HG02623 (cell line): ENCODE data around the gene FBH1.
"Not testable (repeated sequence)": the region's sequence is repeated elsewhere in the genome, so short reads cannot be mapped to it uniquely, and the experiment has no call there.

Source experiments
- ATAC-seq: cut with Tn5 transposase; IDR thresholded peaks from one replicate; pipeline ENCODE4 v1.9.1; 2021; ENCODE audit warnings: moderate library complexity; ENCODE audit not compliant: unreplicated experiment

The FBH1 gene

DNA sequence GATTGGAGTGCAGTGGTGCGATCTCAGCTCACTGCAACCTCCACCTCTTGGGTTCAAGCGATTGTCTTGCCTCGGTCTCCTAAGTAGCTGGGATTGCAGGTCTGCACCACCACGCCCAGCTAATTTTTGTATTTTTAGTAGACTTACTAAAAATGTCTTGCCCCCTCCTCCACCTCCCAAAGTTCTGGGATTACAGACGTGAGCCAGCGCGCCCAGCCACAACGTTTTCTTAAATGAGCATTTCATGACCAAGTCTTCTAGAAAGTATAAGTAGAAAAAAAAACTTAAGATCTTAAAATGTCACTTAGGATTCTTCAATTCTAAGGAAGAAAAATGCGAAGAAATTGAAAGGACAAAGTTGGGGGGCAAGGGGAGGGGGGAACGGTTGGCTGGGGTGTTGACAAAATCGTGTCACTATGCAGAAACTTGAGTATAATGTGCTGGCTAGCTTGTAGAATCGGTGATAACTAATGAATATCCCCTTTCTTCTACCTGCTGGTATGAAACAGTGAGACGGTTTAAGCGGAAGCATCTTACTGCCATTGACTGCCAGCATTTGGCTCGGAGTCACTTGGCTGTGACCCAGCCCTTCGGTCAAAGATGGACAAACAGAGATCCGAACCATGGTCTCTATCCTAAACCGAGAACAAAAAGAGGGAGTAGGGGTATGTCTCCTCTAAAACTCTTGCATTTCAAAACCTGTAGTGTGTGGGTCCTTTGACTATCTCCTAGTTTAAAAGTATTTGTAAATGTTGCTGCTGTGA, 12.7 kb downstream of the FBH1 start:
- no peak for ATAC-seq

- no peak for ATAC-seq
These were observed 13.5 kb downstream of the FBH1 start for GRCh38 chr10:5903563-5903962.

DNA sequence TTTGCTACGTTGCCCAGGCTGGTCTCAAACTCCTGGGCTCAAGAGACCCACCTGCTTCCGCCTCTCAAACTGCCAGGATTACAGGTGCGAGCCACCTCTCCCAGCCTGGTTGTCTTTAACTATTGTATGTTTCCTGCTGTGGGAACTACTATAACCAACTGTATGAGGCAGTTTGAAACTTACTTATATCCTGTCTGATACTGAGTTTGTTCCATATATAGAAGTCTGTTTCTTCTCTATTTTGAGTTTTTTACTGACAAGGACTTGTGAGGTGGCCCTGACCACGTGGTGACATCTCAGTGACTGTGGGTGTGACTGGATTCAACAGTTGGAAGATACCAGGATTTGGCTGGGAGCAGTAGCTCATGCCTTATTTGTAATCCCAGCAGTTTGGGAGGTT, 14.2 kb downstream of the FBH1 start:
- ATAC-seq, result peak; percentile 88

GRCh38 chr10:5905854-5906507, 15.9 kb downstream of the FBH1 start:
- no peak for ATAC-seq

GRCh38 chr10:5906651-5907050, 16.6 kb downstream of the FBH1 start:
- ATAC-seq, result no peak

DNA sequence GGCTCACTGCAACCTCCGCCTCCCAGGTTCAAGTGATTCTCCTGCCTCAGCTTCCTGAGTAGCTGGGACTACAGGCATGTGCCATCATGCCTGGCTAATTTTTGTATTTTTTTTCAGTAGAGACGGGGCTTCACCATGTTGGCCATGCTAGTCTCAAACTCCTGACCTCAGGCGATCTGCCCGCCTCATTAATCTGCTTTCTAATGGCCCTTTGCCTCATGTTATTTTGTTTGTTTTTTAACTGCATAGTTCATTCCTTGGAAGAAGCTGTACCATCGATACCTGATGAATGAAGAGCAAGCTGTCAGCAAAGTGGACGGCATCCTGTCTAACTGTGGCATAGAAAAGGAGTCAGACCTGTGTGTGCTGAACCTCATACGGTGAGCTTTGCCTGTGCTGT, 18.6 kb downstream of the FBH1 start:
- ATAC-seq, result not testable (repeated sequence)

DNA sequence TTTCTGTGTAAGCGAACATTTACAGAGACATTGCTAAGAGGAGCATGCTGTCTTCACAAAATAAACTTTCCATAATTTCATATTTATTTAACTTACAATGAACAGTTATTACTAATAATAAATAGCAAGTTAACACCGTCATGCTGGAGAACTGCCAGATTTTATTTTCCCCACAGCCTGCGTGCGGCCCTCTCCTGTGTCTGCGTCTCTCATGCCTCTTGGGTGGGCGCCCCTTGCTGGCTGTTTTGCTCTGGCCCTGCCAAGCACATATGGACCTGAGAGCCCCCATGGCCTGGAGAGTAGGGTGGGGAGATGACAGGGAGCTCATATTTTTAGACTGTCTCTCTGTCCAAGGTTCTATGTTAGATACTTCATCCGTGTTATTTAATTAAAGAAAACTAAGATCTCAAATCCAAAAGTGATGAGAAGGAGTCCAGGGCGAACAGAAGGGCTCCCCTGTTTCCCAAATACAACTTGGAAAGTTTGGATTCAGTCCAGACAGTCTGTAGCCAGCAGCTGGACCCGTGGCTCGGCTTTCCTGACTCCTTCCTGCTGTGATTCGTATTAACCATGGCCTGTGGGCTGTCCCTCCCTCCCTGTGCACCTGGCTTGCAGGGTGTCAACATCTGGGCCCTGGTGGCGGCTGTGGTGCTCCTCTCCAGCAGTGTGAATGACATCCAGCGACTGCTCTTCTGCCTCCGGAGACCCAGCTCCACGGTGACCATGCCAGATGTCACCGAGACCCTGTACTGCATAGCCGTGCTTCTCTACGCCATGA, 20.5 kb downstream of the FBH1 start:
- ATAC-seq, result no peak

DNA sequence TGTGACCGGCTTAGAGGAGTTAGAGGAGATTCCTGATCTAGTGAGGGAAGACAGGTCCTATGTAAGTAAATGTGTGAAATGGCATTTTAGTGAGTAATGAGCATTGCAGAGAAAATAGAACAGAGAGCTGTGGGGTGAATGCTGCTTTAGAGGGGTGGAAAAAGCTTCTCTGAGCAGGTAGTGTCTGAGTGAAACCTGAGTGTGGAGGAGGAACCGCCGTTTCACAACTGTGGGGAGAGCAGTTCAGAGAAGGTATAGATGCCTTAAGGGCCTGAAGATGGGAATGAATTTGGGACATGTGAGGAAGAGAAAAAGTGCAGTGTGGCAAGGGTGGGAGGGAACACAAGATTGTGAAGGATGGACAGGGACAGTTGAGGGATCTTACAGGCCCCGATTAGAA, 21.6 kb downstream of the FBH1 start:
- ATAC-seq, result no peak

DNA sequence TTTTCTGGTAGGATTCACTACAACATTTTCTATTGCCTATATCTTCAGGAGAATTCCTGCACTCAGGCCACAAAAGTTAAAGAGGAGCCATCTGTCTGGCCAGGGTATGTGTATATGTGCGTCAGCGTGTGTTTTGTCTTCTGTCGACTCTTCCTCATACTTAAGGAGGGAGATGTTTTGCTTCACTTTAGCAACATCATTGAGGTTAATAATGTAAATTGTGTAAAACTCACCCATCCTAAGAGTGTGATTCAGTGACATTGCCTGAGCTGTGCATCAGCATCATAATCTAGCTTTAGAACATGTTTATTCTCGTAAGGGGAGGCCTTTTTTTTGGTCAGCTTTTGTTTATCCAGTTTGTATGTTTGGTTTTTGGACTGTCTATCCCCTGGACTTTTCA, 23.7 kb downstream of the FBH1 start:
- no peak for ATAC-seq

- ATAC-seq, result no peak
These were observed 25.4 kb downstream of the FBH1 start for GRCh38 chr10:5915451-5915850.

- ATAC-seq, result no peak
These were observed 27.3 kb downstream of the FBH1 start for GRCh38 chr10:5917305-5917704.

DNA sequence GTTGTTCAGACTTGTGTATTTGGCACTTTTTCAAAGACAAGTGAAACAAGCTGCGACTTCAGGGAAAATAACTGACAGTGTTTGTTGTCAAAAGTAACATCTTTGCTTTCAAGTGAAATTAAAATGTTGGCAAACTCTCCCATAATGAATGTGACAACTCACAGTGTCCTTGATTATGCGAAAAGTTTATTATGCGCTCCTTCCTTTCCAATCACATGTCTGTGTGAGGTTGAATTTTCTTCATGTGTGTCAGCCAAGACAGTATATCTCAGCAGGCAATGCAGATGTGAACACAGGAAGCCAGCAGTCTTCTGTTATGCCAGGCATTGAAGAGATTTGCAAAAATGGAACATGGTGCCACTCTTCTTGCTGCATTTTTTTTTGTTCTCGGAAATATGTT, 28.7 kb downstream of the FBH1 start:
- no peak for ATAC-seq

DNA sequence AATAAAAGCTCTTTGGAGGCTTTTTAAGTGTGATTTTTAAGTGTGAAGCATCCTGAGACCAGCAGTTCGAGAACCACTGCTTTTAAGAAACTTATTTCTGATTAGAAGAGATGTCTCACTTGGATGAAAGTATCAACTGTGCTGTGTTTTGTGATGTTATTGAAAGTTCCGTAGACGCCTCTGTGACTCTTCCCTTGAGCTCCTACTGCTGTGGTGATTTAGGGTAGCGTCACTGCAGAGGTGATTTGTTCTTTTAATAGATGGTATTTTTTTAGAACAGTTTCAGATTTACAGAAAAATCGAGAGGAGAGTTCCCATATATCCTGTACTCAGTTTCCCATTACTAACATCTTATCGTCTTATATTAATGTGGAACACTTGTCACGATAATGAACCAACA, 29.5 kb downstream of the FBH1 start:
- no peak for ATAC-seq

GRCh38 chr10:5921746-5922145, 31.7 kb downstream of the FBH1 start:
- no peak for ATAC-seq

GRCh38 chr10:5924889-5925288, 34.8 kb downstream of the FBH1 start:
- no peak for ATAC-seq

DNA sequence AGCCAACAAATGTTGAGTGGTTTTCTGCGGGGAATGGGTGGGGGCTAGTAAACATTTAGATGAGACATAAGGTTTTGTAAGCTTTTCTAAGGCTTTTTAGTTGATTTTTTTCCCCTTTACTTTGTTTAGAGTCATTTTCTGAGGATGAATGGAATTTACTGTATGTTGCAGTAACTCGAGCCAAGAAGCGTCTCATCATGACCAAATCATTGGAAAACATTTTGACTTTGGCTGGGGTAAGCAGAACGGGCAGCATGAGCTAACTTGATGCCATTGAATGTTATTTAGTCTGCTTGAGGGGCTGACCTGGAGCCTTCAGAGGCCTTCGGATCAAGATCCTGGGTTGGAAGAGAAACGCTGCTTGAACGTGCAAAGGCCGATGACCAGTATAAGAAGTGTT, 37.3 kb downstream of the FBH1 start:
- no peak for ATAC-seq

DNA sequence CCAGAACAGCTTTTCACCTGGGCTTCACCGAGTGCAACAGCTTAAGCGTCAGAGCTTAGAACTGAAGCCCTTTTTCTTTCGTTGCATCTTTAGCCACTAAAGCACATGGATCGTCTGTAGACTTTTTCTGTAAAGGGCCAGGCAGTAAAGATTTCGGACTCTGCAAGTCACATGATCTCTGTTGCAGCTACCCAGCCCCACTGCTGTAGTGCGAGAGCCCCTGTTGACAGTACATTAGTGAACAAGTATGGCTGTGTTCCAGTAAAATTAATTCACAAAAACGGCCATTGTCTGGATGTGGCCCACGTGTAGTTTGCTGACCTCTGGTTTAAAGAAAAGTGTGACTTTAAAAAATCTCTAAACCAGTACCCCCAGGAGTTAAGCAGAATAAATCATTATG, 39.4 kb downstream of the FBH1 start:
- ATAC-seq, result no peak

DNA sequence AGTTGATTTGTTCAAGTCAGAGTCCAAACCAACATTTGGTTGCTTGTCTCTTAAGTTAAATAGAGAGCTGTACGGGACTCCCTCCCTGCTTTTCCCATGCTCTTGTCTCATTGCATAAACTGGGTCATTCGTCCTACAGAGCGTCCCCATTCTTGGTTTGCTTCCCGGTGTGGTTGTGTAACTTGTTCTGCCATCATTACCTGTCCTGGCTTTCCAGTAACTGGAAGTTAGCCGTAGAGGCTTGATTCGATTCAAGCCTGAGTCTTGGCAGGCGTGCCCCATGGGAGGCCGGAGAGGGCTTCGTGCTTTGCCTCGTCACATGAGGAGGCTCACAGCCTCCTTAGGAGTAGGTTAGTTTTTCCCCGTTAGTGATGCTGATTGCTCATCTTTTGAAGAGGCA, 40.2 kb downstream of the FBH1 start:
- ATAC-seq, result no peak

GRCh38 chr10:5932345-5932744, 42.3 kb downstream of the FBH1 start:
- ATAC-seq, result no peak

GRCh38 chr10:5933909-5934546, 44.0 kb downstream of the FBH1 start:
- no peak for ATAC-seq

GRCh38 chr10:5935628-5936027, 45.6 kb downstream of the FBH1 start:
- ATAC-seq, result no peak

- no peak for ATAC-seq
These were observed 47.0 kb downstream of the FBH1 start for GRCh38 chr10:5937016-5937415.
